A673 (cell line): ENCODE results near the gene OLFM3. TPM values are rescaled to one million over a fixed set of nuclear protein-coding genes. Genes with fewer than 3 reads are reported as not detected.

ENCODE experiments used
- BruUV-seq: library from RNA; stranded (reverse); fragments of 400-500 nt; replicated peaks from 2 replicates; lab custom pipeline; 2021; lab: Mats Ljungman, UMichigan
- CTCF ChIA-PET: fragments of 300-600 bp; sonication (Branson Sonifier 250); formaldehyde crosslinking; loops from one replicate; lab custom pipeline; 2022; ENCODE audit warnings: antibody characterized with exemption; lab: Charles Lee
- POLR2A ChIA-PET: fragments of 300-600 bp; sonication (Branson Sonifier 250); formaldehyde crosslinking; loops from one replicate; lab custom pipeline; 2022; ENCODE audit warnings: antibody characterized with exemption; ENCODE audit not compliant: low non-redundant PET; lab: Charles Lee
- DNase-seq: peaks from one replicate; pipeline ENCODE4 v3.0.0-alpha.2; 2015; ENCODE audit warnings: low spot score
- H3K27ac ChIP-seq: fragments of 200-600 bp; sonication (generic); 2 replicates; pipeline ENCODE4 v1.5.1; 2016; ENCODE audit warnings: mixed run types, low read depth, mild to moderate bottlenecking, mixed read lengths, antibody characterized with exemption, low read length; ENCODE audit not compliant: poor library complexity, severe bottlenecking
- H3K27me3 ChIP-seq: fragments of 200-600 bp; sonication (generic); replicated peaks from 2 replicates; pipeline ENCODE4 v1.6.1; 2017; ENCODE audit warnings: mixed run types, low read depth, mild to moderate bottlenecking, mixed read lengths, antibody characterized with exemption, low read length; ENCODE audit not compliant: insufficient read depth, poor library complexity
- H3K36me3 ChIP-seq: fragments of 200-600 bp; sonication (generic); 2 replicates; pipeline ENCODE4 v1.6.1; 2016; ENCODE audit warnings: mixed run types, mild to moderate bottlenecking, mixed read lengths, antibody characterized with exemption, low read length; ENCODE audit not compliant: insufficient read depth, poor library complexity, severe bottlenecking
- H3K4me1 ChIP-seq: fragments of 200-600 bp; sonication (generic); 2 replicates; pipeline ENCODE4 v1.6.1; 2017; ENCODE audit warnings: mixed run types, mild to moderate bottlenecking, mixed read lengths, antibody characterized with exemption, low read length; ENCODE audit not compliant: insufficient read depth, poor library complexity, severe bottlenecking
- H3K4me3 ChIP-seq: fragments of 200-600 bp; sonication (generic); 2 replicates; pipeline ENCODE4 v1.5.1; 2016; ENCODE audit warnings: low read depth, mixed run types, mild to moderate bottlenecking, mixed read lengths, low read length; ENCODE audit not compliant: poor library complexity, severe bottlenecking
- H3K9me3 ChIP-seq: fragments of 200-600 bp; sonication (generic); 2 replicates; pipeline ENCODE4 v1.6.1; 2016; ENCODE audit warnings: mixed run types, low read depth, mild to moderate bottlenecking, mixed read lengths, antibody characterized with exemption, low read length; ENCODE audit not compliant: poor library complexity, severe bottlenecking
- CTCF ChIP-seq: fragments of 300-800, 200-600 bp; sonication (generic); conservative IDR thresholded peaks from 2 replicates; pipeline ENCODE4 v1.5.1; 2017; ENCODE audit warnings: low read depth, mild to moderate bottlenecking, antibody characterized with exemption, low read length, moderate library complexity, mixed read lengths
- EZH2 ChIP-seq: fragments of 200-600 bp; sonication (generic); IDR thresholded peaks from 2 replicates; pipeline ENCODE4 v1.6.1; 2017; ENCODE audit warnings: borderline replicate concordance, low read depth, mild to moderate bottlenecking, mixed read lengths, antibody characterized with exemption, low read length; ENCODE audit not compliant: poor library complexity, severe bottlenecking
- intact Hi-C: fragments of 100-400 bp; cut with micrococcal nuclease; formaldehyde crosslinking; loops from one replicate; pipeline ENCODE4 v1.10.0; 2022; ENCODE audit not compliant: unreplicated experiment
- total RNA-seq: library from RNA; stranded (reverse); gene quantifications from 2 replicates; pipeline ENCODE4 v1.2.3, GENCODE V29; 2021

Gene OLFM3
- total RNA-seq, 1 experiment from 2014 or later, result 85.0 TPM

- no peak overlapping the region for H3K4me3 ChIP-seq
- H3K9me3 ChIP-seq, result peaks cover 20% of the 10 kb centered on the region
- ChIA-PET POLR2A (no interaction called here), CTCF (no interaction called here)
- peaks cover 22% of the 10 kb centered on the region for H3K4me1 ChIP-seq
- no TSS peak for BruUV-seq
- intact Hi-C loops, result no loop called here
- TF ChIP-seq CTCF, result no peak
- no peak for TF ChIP-seq EZH2
- no peaks in the 10 kb centered on the region for H3K27me3 ChIP-seq
- H3K27ac ChIP-seq, result peak overlapping the region; percentile 44
- H3K36me3 ChIP-seq, result peaks cover 25% of the 10 kb centered on the region
- no peak for DNase-seq
Observed at GRCh38 chr1:101980974-101981373, 15.8 kb downstream of the OLFM3 start.

DNA sequence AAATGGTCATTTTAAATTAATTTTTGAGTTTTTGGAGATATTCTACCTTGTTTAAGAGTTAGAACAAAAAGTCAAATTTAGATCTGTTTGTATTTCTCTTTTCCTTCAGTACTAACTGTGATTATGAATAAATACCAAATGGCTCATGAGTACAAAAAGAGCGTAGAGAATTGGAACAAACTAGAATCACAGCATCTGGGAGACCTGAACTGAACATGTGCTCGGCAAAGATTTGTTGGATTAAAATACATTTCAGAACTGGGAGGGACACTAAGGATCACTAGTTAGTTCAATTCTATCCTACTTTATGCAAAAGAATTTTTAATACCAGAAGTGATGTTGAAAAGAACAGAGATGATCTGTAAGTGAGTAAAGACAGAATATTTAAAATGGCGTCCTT is 19.5 kb downstream of the OLFM3 start:
- BruUV-seq, result no TSS peak
- intact Hi-C loops, result no loop called here
- Histone ChIP-seq H3K27me3 (no peaks in the 10 kb centered on the region), H3K27ac (no peak overlapping the region), H3K4me3 (no peak overlapping the region), H3K4me1 (peaks cover 45% of the 10 kb centered on the region), H3K9me3 (peaks cover 17% of the 10 kb centered on the region), H3K36me3 (peaks cover 10% of the 10 kb centered on the region)
- no peak for DNase-seq
- ChIA-PET CTCF (no interaction called here), POLR2A (no interaction called here)
- TF ChIP-seq CTCF (no peak), EZH2 (no peak)

DNA sequence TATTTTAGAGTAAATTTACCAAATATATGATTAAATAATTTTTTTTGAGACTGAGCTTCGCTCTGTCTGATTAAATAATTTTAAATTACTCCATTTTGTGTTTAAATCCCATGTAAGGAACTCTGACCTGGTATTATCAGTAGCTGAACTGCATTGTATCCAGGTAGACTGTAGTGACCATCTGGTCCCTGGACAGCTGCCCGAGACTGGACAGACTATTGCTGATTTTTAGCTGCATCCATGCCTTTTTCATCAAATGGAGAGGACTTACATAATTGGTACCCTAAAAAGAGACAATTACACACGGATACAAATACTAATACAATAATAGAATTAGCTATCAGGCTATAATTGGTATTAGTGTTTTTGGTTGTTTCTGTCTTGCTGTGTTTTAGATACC is 20.6 kb downstream of the OLFM3 start:
- no peaks in the 10 kb centered on the region for H3K27me3 ChIP-seq
- H3K36me3 ChIP-seq, result peaks cover 10% of the 10 kb centered on the region
- BruUV-seq, result no TSS peak
- ChIA-PET CTCF (interaction anchor here (0.5 kb wide), 1 partner anchor 1508 kb away, joined by 4 read pairs; no protein-coding TSS in a partner anchor), POLR2A (no interaction called here)
- no peak for DNase-seq
- no peak overlapping the region for H3K4me3 ChIP-seq
- intact Hi-C loops, result no loop called here
- TF ChIP-seq CTCF (no peak), EZH2 (no peak)
- no peak overlapping the region for H3K27ac ChIP-seq
- peaks cover 17% of the 10 kb centered on the region for H3K9me3 ChIP-seq
- peaks cover 36% of the 10 kb centered on the region for H3K4me1 ChIP-seq
